HG02885 (cell line): ENCODE results near the gene SLC22A12.
"Not testable (repeated sequence)": the region's sequence is repeated elsewhere in the genome, so short reads cannot be mapped to it uniquely, and the experiment has no call there.

Source experiments
- ATAC-seq: cut with Tn5 transposase; IDR thresholded peaks from one replicate; pipeline ENCODE4 v1.9.1; 2021; ENCODE audit warnings: mild to moderate bottlenecking; ENCODE audit not compliant: unreplicated experiment, poor library complexity

SLC22A12 gene

GRCh38 chr11:64583296-64584262 is 7.4 kb upstream of the SLC22A12 start:
- no peak for ATAC-seq

GRCh38 chr11:64585150-64585549 is 5.9 kb upstream of the SLC22A12 start:
- ATAC-seq: no peak

DNA sequence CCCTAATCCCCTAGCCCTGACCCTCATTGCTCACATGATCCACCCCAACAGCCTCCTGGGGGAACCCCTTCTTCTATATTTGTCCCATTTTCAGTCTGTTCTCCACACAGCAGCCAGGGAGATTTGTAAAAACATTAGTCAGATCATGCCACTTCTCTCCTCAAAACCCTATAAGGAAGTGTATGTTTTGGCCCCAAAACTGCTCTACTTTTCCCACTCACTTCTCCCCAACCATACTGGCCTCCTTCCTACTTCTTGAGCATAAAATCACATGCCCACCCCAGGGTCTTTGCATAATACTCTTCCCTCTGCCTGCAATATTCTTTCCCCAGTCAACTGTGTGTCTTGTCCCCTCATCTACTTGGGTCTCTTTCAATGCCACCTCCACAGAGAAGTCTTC is 4.7 kb upstream of the SLC22A12 start:
- ATAC-seq: no peak

- no peak for ATAC-seq
Observed at GRCh38 chr11:64588701-64589100, 2.3 kb upstream of the SLC22A12 start.

GRCh38 chr11:64591257-64592233 is 525 bp downstream of the SLC22A12 start:
- ATAC-seq: no peak

DNA sequence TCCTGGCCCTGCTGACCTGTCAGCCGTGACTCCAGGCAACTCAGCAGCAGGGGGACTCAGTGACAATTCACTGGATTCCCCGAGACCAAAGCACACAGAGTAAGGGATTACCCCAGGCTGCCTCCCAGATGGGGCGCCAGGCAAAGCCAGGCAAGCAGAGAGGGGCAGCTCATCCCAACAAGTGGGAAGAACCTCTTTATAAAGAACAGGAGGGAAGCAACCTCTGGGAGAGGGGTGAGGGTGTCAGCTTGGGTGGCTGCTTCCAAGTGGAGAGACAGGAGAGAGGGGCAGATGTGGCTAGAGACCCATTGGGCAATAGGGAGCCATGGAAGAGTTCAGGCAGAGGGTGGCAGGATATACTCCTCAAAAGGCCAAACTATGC is 1.2 kb downstream of the SLC22A12 start:
- no peak for ATAC-seq

GRCh38 chr11:64592656-64593055 is 1.6 kb downstream of the SLC22A12 start:
- ATAC-seq: no peak

DNA sequence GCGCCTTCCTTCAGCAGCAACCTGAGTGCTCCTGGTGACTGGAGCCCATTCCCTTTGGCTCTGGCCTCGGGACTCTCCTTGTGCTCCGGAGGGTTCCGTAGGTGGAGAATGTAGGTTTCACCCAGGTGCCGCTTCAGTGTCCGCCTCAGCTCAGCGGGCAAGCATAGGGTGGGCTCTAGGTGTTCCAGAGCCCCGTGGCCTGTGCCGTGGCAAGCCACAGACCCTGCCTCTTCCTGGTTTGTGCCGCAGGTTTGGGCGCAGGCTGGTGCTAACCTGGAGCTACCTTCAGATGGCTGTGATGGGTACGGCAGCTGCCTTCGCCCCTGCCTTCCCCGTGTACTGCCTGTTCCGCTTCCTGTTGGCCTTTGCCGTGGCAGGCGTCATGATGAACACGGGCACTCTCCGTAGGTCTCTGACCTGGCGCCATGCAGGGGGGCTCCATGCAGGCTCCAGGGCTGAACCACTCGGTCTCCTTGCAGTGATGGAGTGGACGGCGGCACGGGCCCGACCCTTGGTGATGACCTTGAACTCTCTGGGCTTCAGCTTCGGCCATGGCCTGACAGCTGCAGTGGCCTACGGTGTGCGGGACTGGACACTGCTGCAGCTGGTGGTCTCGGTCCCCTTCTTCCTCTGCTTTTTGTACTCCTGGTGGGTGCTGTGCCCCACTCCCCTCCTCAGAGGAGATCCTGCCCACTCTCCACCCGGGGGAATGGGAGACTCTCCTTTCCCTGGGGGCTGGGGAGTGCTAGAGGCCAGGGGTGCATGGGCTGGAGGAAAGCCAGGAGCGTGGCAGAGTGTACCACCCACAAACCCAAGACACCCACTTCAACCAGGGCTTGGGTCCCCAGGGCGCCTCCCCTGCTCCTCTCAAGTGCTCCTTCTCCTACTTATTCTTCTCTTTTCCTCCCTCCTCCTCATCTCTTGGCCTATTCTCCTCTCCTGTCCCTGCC is 2.4 kb downstream of the SLC22A12 start:
- ATAC-seq: no peak

DNA sequence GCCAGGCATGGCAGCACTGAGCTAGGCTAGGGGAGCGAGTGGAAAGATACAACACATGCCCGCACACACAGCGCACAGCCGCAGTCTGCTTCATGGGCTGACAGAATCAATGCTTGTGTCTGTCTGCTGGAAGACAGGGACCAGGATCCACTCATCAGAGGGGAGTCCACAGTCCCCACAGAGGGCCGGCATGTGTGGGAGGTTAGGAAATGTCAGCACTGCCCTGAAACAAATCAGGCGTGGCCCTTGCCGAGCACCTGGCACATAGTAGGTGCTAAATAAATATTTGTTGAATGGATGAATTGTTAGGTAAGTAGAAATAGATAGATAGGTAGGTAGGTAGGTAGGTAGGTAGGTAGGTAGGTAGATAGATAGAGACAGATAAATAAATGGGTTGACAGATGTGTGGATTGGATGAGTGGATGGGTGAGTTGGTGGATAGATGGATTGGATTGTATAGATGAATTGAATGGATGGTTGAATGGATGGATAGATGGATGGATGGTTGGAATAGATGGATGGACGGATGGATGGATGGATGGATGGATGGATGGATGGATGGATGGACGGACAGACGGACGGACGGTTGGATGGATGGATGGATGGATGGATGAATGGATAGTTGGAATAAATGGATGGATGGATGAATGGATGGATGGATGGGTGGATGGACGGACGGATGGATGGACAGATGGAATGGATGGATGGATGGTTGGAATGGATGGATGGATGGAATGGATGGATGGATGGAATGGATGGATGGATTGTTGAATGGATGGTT is 3.3 kb downstream of the SLC22A12 start:
- no peak for ATAC-seq

DNA sequence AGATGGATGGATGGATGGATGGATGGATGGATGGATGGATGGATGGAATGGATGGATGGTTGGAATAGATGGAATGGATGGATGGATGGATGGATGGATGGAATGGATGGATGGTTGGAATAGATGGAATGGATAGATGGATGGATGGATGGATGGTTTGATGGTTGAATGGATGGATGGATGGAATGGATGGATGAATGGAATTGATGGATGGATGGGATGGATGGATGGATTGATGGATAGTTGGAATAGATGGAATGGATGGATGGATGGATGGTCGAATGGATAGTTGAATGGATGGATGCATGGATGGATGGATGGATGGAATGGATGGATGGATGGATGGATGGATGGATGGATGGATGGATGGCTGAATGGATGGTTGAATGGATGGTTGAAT is 4.9 kb downstream of the SLC22A12 start:
- ATAC-seq: not testable (repeated sequence)

GRCh38 chr11:64597671-64598101 is 6.7 kb downstream of the SLC22A12 start:
- ATAC-seq: no peak

- ATAC-seq: no peak
Observed at GRCh38 chr11:64598106-64598796, 7.2 kb downstream of the SLC22A12 start.

GRCh38 chr11:64598797-64599697 is 8.0 kb downstream of the SLC22A12 start:
- no peak for ATAC-seq

DNA sequence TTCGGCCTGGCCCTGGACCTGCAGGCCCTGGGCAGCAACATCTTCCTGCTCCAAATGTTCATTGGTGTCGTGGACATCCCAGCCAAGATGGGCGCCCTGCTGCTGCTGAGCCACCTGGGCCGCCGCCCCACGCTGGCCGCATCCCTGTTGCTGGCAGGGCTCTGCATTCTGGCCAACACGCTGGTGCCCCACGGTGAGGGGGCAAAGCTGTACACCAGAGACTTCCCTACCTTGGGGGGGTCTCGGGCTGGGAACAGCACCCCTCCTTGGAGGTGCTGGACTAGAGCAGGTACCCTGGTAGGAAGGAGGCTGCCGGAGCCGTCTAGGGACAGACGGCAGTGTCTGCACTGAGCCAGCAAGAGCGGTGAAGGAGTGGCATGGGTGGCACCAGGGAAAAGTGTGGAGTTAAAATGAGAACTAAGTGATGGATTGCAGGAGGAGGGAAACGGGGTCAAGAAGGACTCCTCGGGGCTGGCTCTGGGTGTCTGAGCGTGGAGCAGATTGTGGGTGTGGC is 8.7 kb downstream of the SLC22A12 start:
- no peak for ATAC-seq

- ATAC-seq: no peak
Observed at GRCh38 chr11:64600281-64600992, 9.4 kb downstream of the SLC22A12 start.

DNA sequence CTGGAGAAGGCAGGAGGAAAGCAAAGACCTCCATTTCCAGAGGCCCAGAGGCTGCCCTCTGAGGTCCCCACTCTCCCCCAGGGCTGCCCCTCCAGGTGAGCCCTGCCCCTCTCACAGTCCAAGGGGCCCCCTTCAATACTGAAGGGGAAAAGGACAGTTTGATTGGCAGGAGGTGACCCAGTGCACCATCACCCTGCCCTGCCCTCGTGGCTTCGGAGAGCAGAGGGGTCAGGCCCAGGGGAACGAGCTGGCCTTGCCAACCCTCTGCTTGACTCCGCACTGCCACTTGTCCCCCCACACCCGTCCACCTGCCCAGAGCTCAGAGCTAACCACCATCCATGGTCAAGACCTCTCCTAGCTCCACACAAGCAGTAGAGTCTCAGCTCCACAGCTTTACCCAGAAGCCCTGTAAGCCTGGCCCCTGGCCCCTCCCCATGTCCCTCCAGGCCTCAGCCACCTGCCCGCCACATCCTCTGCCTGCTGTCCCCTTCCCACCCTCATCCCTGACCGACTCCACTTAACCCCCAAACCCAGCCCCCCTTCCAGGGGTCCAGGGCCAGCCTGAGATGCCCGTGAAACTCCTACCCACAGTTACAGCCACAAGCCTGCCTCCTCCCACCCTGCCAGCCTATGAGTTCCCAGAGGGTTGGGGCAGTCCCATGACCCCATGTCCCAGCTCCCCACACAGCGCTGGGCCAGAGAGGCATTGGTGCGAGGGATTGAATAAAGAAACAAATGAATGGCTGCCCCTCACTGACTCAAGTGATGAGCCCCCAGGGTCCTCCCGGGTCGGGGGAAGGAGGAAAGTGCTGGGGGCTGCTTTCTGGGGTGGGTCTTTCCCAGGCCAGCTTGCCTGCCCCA is 10.8 kb downstream of the SLC22A12 start:
- no peak for ATAC-seq
